Measurements from ENCODE around the gene EIF2B5. TPM values are rescaled to one million over a fixed set of nuclear protein-coding genes. Genes with fewer than 3 reads are reported as not detected.

Gene EIF2B5
- total and polyA plus RNA-seq, 12 donors: 19.1 to 56.1 (median 41.5) TPM

- Histone ChIP-seq H3K4me1 (replicated peaks in 1 of 2) (peaks cover 30 to 52% of the 10 kb centered on the region in 2 donors), H3K27me3 (no peaks in the 10 kb centered on the region), H3K4me3 (peak overlapping the region in 3 of 4 donors; percentile 68 to 98 (median 88)), H3K27ac (peak overlapping the region; percentile 51 to 98 (median 92)), H3K36me3 (replicated peaks in 1 of 2) (peaks cover 0 to 52% of the 10 kb centered on the region in 2 donors), H3K9me3 (replicated peaks in 1 of 3) (no peaks in the 10 kb centered on the region)
- TF ChIP-seq CTCF (IDR thresholded peaks at IDR 0.05) (no peak), POLR2A (IDR thresholded peaks at IDR 0.05) (no peak)
- WGBS, 4 donors: 19 to 24% (median 21%) methylated on average over 3 of the region's 3 CpGs
- intact Hi-C loops (cut with DNase I): no loop called here
- DNase-seq: no peak
Observed at GRCh38 chr3:184175981-184176376, 40.8 kb downstream of the EIF2B5 start.

DNA sequence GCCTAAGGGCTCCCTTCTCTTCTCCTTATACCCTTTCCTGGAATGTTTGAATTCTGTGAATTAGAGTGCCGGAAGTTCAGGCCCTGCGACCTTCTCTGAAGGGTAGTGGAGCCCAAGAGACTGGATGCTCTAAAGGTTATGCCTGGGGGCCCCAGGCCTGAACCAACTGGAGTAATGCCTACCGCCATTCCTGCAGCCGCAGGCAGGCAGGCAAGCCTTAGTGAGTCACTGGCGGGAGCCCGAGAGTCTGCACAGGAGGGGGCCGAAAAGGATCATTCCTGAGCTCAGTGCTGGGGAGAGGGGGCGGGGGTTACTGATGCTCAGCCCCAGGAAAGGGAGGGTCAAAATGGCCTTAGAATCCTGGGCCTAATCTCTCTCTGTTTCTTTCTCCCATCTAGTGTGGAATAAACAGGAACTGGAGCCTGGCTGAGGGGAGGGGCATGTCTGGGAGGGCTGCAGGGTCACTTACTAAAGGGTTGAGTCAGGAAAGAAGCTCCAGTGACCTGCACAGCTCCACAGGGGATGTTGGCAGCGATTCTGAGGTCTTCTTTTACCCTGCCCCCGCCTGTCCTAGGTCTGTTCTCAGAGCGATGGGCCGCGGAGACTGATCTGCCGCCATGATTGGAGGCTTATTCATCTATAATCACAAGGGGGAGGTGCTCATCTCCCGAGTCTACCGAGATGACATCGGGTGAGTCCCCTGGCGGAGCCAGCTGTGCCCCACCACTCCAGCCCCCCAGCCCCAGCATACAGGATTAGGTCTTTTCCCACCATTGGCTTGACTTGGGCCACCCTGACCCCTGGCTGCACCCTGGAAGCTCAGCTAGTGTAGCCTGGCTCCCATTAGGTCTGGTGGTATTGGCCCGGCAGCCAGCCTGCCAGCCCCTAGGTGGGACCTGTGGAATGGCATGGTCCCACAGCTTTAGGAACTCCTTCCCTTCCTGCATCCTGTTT is 41.5 kb downstream of the EIF2B5 start:
- H3K4me1 ChIP-seq (replicated peaks in 1 of 2): peaks cover 30 to 52% of the 10 kb centered on the region in 2 donors
- peak overlapping the region; percentile 51 to 98 (median 92) for H3K27ac ChIP-seq
- H3K27me3 ChIP-seq: no peaks in the 10 kb centered on the region
- no peaks in the 10 kb centered on the region for H3K9me3 ChIP-seq (replicated peaks in 1 of 3)
- WGBS, 4 donors: 16 to 26% (median 19%) methylated on average over 10 to 19 of the region's 19 CpGs
- peaks cover 0 to 52% of the 10 kb centered on the region in 2 donors for H3K36me3 ChIP-seq (replicated peaks in 1 of 2)
- peak; percentile 78 to 93 (median 91) for DNase-seq
- TF ChIP-seq CTCF (IDR thresholded peaks at IDR 0.05) (no peak), POLR2A (IDR thresholded peaks at IDR 0.05) (peak; percentile 18 to 63)
- H3K4me3 ChIP-seq: peak overlapping the region in 2 of 4 donors; percentile 68 to 88
- intact Hi-C loops (cut with DNase I): no loop called here

DNA sequence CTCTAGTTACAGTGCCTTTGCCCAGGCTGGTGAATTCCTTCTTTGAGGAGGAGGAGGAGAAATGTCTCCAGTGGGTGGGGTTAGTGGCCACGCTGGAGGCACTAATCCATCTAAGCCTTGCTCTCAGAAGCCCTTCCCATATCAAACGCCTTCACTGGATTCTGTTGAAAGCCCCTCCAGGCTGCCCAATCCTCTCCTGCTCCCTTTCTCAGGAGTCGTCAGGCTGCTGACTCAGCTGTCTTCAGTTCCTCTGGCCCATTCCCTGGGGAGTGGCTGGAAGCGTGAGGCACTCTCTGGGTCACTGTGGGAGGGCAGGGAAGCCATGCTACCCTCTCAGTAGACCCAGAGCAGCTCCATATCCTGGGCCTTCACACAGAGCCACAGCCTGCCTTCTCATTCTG is 42.2 kb downstream of the EIF2B5 start:
- Histone ChIP-seq H3K4me1 (replicated peaks in 1 of 2) (peaks cover 30 to 52% of the 10 kb centered on the region in 2 donors), H3K9me3 (replicated peaks in 1 of 3) (no peaks in the 10 kb centered on the region), H3K27ac (peak overlapping the region; percentile 4 to 98 (median 92)), H3K4me3 (peak overlapping the region in 1 of 4 donors; percentile 88), H3K27me3 (no peaks in the 10 kb centered on the region), H3K36me3 (replicated peaks in 1 of 2) (peaks cover 0 to 55% of the 10 kb centered on the region in 2 donors)
- no peak for TF ChIP-seq POLR2A (IDR thresholded peaks at IDR 0.05)
- no peak for TF ChIP-seq CTCF (IDR thresholded peaks at IDR 0.05)
- WGBS, 4 donors: 0 to 13% (median 6%) methylated on average over 4 of the region's 4 CpGs
- intact Hi-C loops (cut with DNase I): no loop called here
- peak in 4 of 7 donors; percentile 37 to 66 (median 50) for DNase-seq

GRCh38 chr3:184177767-184178306 is 42.7 kb downstream of the EIF2B5 start:
- intact Hi-C loops (cut with DNase I): no loop called here
- DNase-seq: peak in 2 of 7 donors; percentile 47 to 58
- Histone ChIP-seq H3K4me1 (replicated peaks in 1 of 2) (peaks cover 30 to 52% of the 10 kb centered on the region in 2 donors), H3K36me3 (replicated peaks in 1 of 2) (peaks cover 0 to 60% of the 10 kb centered on the region in 2 donors), H3K27me3 (no peaks in the 10 kb centered on the region), H3K27ac (peak overlapping the region; percentile 4 to 98 (median 92)), H3K4me3 (peak overlapping the region in 1 of 4 donors; percentile 88), H3K9me3 (replicated peaks in 1 of 3) (no peaks in the 10 kb centered on the region)
- no peak for TF ChIP-seq CTCF (IDR thresholded peaks at IDR 0.05)
- TF ChIP-seq POLR2A (IDR thresholded peaks at IDR 0.05): no peak
- WGBS, 4 donors: 53 to 71% (median 59%) methylated on average over 14 of the region's 14 CpGs

All from adrenal gland (tissue), 12 donors.